LNCAP (cell line): Measurements from ENCODE around the gene DSCAML1.

Experiments used
- CTCF ChIP-seq: fragments of 450-650 bp; IDR thresholded peaks from 2 replicates; pipeline ENCODE4 v1.5.1; 2017; ENCODE audit warnings: mild to moderate bottlenecking

DSCAML1 gene

GRCh38 chr11:117497206-117497951 lies 299.6 kb downstream of the DSCAML1 start:
- TF ChIP-seq CTCF = no peak

- TF ChIP-seq CTCF = no peak
Observed at GRCh38 chr11:117495357-117495756, 301.7 kb downstream of the DSCAML1 start.

- TF ChIP-seq CTCF = no peak
Observed at GRCh38 chr11:117492578-117493251, 304.3 kb downstream of the DSCAML1 start.

GRCh38 chr11:117490911-117491310 lies 306.1 kb downstream of the DSCAML1 start:
- no peak for TF ChIP-seq CTCF

- TF ChIP-seq CTCF = no peak
Observed at GRCh38 chr11:117489999-117490679, 306.9 kb downstream of the DSCAML1 start.

GRCh38 chr11:117488996-117489952 lies 307.7 kb downstream of the DSCAML1 start:
- TF ChIP-seq CTCF = no peak

GRCh38 chr11:117486059-117486458 lies 311.0 kb downstream of the DSCAML1 start:
- no peak for TF ChIP-seq CTCF
